ENCODE measurements around the gene SIM1.

SIM1 gene

DNA sequence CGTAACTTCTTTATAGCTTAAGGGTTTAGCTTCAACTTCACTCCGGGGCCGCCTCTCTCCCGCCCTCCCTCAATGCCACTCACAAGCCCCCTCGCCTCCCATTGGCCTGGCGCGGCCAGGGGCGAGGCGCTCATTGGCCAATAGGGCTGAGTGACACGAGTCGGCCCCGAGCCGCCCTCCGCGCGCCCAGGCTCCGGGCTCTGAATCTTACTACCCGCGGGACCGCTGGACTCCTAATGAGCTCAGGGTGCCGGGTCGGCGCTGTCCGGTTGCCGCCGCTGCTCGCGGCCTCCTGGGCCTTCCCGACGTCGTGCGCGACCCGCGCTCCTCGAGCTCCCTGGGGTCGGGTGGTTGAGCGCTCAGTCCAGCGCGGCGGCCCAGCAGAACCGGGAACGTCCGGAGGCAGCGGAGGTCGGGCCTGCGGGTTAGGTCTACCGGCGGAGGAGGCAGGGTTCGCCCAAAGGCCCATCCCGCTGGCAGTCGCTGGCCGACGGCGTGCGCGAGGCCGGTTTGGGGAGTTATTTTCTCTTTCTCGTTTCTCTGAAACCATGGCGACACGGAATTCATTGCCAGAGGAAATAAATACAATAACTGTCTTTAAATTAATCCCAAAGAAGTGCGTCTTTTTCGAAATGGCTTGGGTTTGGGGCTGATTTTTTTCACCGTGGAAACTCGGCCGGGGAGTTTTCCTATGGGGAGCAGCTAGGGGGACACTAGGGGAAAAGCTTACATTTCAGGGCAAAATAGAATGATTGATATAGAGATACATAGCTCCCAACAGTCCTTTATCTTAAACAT is at the start of gene SIM1:
TSS of gene SIM1 (minus strand) at position 19 of the 798 bp plus-strand sequence. CDS start 1,453 bp downstream, outside the sequence.
- DNase-seq: no peak

DNA sequence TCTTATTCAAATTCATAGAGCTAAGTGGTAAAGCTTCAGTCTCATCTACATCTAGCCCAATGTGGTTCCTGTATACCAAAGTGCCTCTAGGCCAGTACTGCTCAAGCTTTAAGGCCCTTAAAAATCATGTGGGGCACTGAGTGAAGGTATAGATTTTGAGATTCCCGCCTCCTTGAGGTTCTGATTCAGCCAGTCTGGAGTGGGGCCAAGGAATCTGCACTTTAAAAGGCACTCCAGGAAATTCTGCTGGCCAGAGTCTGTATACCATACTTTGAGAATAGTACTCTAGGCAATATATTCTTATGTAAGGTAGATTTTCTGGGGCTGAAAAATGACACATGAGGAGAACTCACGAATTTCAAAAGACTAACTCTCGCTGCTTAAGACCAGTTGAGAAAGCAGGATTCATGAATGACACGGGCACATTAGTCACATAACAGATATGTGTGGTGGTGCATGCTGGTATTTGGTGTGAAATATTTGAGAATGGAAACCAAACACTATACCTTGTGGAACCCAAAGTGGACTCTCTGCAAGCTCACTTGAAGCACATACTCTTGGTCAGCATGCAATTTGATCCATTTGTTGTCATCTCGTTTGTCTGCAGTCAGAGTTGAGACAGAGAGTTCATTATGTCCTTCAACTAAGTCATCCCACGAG is 47.6 kb upstream of the SIM1 start:
- no peak for DNase-seq

DNA sequence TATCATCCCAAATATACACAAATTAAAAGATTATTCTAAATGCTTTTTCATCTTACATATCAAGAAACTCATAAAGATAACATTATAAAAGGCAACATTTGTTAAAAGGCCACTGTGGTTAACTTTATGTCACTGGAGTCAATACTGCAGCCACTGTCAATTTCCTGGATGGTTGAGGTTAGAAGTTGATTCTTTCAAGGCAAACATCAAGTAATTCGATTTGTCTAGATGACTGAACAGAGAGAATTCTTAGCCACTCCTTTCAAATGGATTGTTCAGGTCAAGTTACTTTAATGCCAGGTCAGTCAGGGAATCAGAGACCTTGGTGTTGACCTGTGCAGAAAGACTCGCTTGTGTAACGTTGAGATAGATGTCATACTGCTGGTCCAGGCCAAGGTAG is 44.4 kb upstream of the SIM1 start:
- DNase-seq: no peak

DNA sequence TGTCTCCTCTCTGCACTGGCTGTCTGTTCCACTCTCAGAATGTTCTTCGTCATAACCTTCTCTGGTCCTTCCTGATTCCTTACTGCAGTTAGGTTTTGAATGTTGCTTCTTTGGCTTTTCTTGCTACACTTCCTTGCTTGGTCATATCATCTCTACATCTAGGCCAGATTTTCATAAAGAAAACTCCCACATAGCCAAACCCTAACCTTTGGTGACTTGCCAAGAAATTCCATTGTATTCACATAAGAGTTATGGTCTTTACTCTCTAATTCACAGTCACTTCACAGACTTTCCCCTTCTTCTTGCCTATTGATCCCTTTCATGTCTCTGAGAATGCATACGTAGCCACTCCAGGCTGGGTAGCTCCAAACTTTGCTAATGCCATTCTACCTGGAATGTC is 41.9 kb upstream of the SIM1 start:
- DNase-seq: no peak

GRCh38 chr6:100504786-100505737 is 40.3 kb upstream of the SIM1 start:
- no peak for DNase-seq

- no peak for DNase-seq
Observed at GRCh38 chr6:100503043-100503705, 38.5 kb upstream of the SIM1 start.

DNA sequence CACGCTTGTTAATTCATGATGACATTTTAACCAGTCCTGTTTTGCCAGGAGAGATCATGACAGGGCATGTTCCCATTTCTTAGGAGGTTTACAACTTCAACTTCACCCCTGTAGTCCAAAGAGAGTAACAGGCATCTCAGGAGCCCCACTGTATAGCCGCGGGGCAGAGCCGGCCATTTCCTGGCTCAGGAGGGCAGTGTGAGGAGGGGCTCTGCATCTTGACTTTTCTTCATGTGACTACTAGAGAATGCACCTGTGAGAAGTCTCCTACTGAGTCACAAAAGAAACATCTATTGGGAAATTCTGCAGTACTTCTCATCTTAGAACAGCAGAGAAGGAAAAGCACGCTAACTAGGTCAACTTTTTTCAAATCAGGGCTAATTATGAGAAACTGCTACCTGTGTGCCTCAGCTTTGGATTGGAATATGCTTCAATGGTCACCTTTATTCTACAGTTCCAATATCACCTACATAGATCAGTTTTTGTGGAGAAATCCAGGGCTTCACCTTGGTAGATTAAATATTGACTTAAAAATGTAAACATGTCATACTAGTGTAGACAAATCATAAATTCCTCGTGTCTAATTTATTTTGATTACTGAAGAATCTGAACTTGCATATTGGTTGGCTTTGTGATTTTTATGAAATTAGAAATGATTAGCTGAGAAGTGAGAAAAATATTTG is 28.6 kb upstream of the SIM1 start:
- DNase-seq: no peak

DNA sequence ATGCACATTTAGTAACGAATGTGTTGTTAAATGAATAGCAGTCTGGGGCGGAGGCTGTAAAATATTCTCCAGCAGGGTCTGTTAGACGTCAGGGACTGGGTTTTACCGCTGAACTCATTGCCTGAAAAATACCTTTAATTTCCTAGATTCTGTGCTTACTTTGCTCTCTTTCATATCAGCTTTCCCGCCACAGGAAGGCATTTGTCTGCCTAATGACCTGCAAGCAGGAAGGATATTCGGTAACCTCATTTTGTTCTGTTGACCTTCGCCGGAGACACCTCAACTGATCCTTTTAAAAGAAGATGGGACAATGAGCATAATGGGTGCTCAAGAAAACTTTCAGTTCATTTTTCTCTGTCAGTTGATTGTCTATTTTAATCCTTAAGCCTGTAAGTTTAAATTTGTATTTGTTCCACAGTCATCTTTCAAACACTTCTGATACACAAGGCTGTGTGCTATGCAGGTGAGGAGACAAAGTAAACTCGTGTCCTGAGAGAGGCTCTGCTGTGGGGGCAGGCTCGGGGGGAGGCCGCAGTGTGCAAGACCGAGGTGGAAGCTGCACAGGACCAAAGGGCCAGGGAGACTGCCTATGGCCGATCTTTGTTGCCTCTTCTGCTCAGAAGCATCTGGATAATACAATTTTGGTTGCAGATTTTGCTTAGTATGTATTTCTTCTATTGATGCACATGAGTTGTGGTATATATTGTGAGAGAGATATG is 27.4 kb upstream of the SIM1 start:
- DNase-seq: no peak

DNA sequence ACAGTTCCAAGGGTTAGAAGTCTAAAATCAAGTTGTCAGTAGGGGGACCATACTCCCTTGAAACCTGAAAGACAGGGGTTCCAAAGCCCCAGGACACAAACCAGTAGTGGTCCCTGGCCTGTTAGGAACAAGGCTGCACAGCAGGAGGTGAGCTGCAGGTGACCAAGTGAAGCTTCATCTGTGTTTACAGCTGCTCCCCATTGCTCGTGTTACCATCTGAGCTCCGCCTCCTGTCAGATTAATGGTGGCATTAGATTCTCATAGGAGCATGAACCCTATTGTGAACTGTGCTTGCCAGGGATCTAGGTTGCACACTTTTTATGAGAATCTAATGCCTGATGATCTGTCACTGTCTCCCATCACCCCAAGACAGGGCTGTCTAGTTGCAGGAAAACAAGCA is 25.3 kb upstream of the SIM1 start:
- DNase-seq: no peak

- no peak for DNase-seq
Observed at GRCh38 chr6:100488244-100488643, 23.5 kb upstream of the SIM1 start.

DNA sequence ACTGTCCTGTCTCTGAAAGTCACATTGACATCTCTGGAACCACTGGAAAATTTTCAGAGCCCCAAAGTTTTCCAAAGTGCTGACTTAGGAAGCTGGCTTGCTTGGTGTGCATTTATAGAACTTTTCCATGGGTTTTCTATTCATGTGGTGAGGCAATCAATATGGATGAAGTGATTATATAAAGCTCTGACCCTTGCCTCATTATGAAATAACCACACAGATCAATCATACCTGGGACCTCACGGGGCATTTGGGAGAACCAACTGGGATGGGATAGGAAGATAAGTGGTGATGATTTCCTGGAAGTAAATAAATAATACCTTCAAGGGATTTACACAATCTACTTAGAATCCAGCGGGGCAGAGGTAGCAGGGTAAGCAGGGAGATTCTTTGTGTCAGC is 22.9 kb upstream of the SIM1 start:
- DNase-seq: no peak

DNA sequence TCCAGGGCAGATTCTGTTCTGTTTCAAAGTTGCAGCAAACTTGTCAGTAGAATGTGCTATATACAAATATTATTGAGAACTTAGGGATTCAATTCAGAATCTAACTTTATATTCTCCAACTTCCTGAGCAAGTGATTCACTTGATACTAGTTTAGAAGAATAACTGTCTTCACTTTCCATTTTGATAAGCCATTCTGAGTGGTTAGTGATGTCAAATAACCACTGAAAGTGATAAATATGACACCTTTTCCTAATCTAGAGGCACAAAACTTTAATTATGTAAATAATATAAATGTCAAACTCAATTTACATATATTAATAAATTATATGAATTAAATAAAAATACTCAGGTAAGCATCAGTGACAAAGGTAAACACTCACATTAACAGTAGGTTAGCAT is 20.5 kb upstream of the SIM1 start:
- DNase-seq: no peak

GRCh38 chr6:100484474-100484873 is 19.8 kb upstream of the SIM1 start:
- DNase-seq: no peak

DNA sequence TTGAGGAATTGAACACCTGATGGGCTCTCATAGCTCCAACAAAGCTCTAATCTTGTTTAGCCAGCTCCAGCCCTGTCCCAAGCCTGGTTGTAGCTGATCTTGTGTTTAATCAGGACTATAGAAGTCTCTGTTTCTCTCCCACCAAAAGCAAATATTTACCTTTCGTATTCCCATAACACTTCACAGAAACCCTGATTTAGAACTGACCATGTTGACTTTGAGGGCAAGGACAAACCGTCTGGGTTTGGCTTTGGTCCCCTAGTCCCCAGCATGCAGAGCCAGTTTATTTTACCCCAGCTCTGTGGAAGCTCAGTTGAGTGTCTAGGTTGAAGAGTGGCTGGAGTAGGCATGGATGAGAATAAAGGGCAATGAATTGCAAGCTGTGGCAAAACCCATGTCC is 18.0 kb upstream of the SIM1 start:
- DNase-seq: no peak

GRCh38 chr6:100479179-100480035 is 14.7 kb upstream of the SIM1 start:
- no peak for DNase-seq

DNA sequence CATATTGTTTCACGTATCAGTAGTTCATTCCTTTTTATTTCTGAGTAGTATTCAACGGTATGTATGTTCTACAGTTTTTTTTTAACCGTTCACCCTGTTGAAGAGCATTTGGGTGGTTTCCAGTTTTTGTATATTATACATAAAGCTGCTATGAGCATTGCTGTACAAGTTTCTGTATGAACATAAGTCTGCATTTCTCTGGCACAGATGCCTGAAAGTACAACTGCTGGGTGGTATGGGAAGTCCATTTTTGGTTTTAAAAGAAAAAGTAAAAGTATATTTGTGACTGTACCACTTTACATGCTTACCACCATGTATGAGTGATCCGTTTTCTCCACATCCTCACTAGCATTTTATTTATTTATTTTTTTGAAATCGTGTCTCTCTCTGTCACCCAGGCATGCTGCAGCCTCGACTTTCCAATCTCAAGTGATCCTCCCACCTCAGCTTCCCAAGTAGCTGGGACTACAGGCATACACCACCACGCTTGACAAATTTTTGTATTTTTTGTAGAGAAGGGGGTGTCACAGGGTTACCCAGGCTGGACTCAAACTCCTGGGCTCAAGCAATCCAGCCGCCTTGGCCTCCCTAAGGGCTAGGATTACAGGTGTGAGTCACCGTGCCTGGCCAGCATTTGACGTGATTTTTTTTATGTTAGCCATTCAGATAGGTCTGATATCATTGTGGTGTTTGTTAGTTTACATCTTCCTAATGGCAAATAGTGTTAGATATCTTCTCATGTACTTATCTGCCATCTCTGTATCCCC is 11.0 kb upstream of the SIM1 start:
- no peak for DNase-seq

DNA sequence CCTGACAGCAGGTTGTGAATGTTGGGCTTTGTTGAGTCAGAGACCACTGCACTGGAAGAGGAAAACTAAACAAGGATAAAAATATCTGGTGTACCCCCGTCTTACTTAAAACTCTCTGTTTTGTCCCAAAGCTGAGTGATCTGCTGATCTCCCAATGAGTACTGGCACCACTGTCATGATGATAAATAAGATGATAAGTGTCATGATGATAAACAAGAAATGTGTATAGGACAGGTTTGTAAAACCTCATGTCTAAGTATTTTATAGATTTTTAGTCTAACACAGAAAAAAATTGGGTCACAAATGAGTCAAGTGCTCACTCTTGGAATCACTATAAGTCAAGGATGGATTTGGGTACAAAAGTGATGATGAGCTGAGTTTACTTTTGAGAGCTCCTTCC is 8.5 kb upstream of the SIM1 start:
- no peak for DNase-seq

GRCh38 chr6:100472674-100473073 is 8.0 kb upstream of the SIM1 start:
- DNase-seq: no peak

GRCh38 chr6:100470422-100471120 is 5.8 kb upstream of the SIM1 start:
- no peak for DNase-seq

Measured in cerebellar nuclear complex (tissue), 1 donor.